ENCODE measurements around the gene TPCN2. TPM values are rescaled to one million over a fixed set of nuclear protein-coding genes. Genes with fewer than 3 reads are reported as not detected.
A peak's percentile ranks its signal among the peaks of the same experiment; 100 is the strongest.
"Not testable (repeated sequence)": the region's sequence is repeated elsewhere in the genome, so short reads cannot be mapped to it uniquely, and the experiment has no call there.

TPCN2 gene
- 10.5 TPM for polyA plus RNA-seq (ENCODE audit: insufficient read length)

DNA sequence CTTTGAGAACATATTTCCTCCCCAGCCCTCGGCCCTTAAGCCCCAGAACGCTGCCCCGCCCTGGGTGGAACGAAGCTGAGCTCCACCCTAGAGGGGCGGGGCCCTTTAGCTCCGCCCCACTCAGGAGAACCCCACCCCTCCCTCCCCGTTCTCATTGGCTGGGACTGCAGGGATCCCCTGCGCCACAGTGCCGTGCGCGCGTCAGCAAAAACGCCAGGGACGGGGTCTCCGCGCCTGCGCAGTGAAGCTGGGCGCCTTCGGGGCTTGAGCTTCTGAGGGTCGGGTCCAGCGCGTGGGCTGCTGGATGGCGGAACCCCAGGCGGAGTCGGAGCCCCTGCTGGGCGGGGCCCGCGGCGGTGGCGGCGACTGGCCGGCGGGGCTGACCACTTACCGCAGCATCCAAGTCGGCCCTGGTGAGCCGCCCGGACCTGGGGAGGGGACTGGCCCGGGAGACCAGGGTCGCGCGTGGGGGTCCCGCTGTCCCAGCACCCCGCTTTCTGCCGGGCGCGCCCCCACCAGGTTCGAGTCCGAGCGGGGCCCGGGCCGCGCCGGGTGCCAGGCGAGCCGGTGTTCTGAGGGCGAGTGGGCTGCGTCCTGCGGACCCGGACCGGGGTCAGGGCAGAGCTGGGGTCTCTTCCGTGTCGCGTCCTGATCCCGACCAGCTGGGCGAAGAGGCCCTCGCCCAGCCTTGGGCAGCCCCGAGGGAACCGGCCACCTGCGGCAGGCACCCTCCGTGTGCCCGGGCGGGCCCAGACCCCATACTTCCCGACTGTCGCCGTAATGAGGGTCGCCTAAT, at the start of gene TPCN2:
Gene TPCN2 (plus strand): TSS at position 239 of the 796 bp plus-strand sequence. CDS start 66 bp downstream, at position 305.
- peak; percentile 97 for DNase-seq

DNA sequence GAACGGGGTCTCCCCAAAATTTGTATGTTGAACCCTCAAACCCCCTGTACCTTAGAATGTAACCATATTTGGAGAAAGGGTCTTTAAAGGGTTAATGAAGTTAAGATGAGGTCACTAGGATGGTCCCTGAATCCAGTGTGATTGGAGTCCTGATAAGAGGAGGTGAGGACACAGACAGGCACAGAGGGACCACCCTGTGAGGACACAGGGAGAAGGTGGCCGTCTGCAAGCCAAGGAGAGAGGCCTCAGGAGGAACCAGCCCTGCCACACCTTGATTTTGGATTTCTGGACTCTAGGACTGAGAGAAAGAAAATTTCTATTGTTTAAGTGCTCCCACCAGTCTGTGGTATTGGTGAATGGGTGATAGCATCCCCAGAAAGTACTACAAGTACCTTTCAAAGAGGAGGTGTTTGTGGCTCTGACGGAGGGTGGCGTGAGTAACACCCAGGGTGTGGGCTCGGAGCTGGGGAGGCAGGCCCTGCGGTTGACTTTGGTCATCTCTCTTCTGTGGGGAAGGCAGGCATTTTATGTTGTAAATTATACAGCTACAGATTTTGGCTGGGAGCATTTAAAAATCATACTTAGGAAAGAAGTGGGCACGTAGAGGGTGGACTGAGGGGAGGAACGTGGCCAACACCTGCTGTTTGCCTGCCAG, 49.5 kb upstream of the TPCN2 start:
- DNase-seq = no peak

DNA sequence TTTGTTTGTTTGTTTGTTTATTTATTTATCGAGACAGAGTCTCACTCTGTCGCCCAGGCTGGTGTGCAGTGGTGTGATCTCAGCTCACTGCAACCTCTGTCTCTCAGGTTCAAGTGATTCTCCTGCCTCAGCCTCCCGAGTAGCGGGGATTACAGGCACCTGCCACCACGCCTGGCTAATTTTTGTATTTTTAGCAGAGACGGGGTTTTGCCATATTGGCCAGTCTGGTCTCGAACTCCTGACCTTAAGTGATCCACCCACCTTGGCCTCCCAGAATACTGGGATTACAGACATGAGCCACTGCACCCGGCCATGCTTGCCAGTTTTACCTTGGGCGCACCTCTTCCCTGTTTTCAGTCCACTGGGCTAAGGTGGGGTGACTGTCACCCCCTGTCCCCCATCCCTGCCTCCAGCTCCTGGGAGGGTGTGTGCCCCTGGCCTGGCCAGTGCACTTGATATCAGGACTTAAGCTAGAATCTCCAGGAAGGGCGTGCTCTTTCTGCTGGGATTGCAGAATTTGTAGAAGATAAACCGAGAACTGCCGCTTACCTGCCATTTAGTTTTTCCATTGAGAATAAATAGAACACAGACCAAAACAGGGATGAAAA, 48.9 kb upstream of the TPCN2 start:
- not testable (repeated sequence) for DNase-seq

DNA sequence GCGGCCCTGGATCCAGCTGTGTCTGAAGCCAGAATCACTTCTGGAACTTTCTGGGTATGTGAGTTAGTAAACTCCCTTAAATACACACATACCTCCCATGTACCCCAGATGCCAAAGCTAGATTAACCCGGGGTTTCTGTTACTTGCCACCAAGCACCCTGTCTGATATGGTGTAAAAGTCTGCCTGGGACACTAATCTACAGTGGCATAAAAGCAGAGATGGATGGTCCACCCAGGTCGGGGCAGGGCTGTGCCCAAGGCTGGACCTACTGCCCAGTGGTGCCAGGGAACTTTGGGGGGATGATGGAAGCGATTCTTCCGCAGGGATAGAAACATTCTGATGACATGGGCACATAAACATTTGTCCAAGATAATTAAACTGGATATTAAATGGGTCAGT, 48.3 kb upstream of the TPCN2 start:
- DNase-seq = no peak

DNA sequence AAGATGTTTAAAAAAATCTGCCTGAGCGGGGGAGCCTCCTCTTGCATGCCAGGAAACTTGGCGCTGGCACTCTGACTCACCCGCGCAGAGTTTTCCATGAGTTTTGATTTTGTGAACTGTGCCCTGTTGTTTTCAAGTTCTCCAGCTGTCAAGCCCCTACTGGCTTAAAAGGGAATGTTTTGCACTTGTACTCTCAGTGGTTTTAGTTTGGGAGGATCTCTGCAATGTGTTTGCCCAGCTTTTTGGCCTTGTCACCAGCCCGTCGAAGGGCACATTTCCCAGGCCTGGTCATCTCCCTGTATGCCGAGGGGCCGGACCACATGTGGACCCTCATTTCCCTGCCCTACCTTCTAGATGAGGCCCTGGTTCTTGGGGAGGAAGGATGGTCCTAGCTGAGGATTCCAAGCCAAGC, 47.9 kb upstream of the TPCN2 start:
- peak; percentile 80 for DNase-seq

DNA sequence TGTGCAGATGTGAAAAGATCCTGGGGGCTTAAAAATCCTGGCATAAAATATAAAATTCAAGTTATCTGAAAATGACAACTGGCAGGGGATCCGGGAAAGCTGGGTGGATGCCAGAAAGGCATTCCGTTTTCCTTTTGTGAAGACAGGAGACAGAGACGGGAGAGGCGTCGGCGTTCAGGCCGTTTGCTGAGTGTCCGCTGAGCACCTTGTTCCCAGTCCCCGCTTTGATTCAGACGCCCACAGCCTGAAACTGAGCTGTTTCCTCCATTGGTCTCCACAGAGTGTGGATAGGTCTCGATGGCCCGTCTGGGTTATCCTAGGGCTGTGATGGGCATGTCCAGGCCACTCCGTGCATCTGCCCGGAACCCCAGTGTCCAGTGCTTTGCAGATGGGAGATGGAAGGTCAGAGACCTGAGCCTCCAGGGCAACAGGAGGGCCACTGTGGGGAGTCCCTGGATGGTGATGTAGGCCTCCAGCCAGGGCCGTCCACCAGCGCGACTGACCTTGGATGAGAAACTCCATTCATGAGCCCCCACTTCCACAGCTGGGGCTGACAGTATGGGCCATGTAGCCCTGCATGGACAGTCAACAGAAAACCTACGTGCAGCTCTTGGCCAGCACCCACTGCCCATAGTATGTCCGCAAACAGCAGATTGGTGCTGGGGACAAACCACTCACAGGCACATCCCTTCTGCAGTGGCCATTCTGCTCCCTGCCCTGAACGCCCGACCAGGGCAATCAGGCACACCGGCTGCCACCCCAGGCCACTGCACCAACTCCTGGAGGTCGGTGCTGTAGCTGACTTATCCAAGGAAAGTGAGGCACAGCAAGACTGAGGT, 47.3 kb upstream of the TPCN2 start:
- no peak for DNase-seq

DNA sequence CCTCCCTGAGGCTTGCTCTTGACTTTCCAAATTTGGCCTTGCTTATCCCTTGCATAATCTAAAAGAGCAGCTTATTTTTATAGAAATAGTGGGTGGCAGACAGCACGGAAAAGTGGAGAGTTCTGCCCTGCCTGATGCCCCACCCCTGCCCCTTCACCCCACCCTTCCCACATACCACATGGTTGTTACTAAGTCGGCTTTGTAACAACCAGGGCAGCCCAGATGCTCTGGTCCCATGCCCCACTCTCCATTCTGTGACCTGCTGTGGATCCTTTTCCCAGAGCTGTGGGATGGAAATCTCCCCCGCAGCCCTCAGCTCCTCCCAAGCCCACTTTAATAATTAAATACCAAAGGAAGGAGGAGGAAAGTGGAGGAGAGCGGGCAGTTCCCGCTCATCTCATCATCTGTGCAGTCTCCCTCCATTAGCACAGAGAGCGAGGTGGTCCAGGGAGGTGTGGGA, 46.6 kb upstream of the TPCN2 start:
- DNase-seq = no peak

DNA sequence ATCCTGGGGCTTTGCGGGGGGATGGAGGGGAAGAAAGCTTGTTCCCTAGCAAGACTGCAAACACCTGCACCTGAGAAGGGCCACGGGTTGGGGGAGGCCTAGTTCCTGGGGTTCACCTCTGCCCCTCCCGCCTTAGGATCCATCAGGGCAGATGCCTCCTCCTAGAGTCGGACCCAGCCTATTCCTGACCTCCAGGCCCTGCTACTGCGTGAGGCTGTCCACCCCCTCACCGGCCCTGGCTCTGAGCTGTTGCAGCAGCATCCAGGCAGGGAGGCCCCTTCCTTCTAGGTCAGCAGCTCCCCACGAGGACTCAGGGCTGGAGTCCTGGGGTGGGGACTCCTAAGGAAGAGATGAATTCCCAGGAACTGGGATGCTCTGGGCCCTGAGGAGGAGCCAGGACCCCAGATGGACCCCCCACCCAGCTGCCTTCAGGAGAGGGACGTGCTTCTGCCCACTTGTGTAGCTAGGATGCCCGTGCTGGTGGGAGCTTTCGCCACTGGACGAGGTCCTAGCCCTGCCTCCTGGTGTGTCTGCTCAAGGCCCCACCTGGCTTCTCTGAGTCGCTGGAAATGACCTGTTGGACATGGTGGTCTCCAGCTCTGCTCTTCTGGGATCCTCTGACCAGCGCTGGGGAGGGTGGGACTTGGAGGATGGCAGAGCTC, 46.0 kb upstream of the TPCN2 start:
- no peak for DNase-seq

DNA sequence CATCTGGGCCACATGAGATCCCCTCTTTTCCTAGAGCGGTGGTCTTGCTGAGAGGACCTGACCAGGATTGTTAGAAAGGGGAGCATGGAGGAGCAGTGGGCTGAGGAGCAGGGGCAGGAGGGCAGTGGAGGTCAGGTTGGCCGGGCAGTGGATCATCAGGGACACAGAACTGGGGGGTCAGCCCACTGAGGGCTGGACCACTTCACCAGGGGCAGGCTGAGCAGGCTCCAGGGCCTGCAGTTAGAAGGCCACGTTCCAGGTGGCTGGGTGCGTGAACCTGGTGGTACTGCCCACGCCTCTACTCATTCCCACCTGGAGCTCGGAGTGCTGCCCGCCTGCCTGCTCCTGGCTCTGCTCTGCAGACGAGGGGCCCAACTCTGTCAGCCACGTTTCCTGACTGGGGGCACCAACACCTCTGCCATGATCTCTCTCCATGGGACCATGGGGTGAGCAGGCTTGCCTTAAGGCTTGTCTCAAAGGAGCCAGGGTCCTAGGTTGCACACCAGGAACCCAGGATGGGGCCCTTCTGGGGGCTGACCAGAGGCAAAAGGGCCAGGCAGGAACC, 45.3 kb upstream of the TPCN2 start:
- DNase-seq = no peak

DNA sequence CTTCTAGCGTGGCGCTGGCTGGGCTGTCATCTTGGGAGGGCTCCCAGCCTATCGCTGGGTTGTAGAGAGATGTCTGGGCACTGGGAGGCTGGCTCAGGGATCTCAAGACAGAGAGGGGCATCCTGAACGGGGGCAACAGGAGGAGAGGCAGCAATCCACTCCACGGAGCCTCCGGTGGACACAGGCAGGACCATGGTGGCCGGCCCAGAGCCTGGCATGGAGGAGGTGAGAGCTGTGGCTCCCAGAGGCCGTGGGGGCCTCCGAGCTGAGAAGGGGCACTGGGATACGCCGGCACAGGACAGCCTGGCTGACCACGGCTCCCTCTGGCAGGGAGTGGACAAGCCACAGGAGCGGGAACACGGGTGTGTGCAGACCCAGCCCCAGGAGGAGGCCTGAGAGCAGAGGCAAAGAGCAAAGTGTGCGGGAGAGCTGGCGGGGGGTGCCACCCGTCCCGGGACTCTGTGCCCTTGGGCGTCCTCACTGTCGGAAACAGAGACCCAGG, 44.8 kb upstream of the TPCN2 start:
- DNase-seq = no peak

DNA sequence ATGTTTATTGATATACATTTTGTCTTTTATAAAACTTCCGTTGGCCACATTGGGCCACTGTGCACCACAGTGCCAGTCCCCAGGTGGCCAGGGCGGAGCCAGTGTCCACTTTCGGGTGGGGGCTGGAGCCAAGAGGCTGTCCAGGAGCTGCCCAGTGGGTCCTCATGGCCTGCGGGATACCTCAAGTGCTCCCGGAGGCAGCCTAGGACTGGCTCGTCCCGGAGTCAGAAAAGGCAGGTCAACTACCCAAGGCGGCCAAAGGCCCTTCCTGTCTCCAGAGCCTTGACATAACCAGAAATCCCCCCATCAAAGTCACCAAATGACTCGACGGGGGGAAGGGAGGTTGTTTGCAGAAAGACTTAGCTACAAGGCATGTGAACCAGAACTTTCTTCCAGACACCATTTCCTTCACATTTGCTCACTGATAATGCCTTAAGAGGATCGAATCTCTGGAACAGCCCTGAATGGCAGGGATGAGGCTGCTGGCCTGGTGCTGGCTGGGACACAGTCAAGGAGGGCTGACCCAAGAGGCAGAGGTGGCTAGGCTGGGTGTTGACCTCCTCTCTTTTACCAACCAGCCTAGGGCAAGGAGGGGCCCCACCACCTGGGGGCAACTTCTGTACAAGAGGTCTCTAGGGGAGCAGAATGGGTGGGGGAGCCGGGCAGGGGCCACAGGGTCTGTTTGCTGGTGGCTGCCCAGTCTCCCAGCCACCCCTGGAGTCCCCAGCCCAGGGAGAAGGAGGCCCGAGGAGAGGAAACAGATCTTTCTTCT, 44.1 kb upstream of the TPCN2 start:
- no peak for DNase-seq

DNA sequence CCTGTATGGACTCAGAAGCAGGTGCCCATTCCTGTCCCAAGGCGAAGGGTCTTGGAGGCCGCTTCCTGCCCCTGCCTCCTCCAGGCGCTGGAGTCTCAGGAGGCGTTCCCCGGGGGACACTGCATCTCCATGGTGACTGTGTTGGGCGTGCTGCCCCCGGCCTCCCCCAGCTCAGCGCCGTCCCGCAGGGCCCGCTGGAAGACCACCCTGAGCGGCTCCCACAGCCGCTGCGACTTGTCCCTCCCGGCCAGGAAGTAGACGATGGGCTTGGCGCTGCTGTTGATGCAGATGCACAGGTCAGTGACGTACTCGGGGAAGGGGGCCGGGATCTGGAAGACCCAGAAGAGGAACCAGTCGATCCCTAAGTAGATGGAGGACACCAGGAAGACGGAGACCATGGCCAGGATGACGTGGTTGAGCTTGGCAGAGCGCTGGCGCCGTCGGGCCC, 43.5 kb upstream of the TPCN2 start:
- no peak for DNase-seq

DNA sequence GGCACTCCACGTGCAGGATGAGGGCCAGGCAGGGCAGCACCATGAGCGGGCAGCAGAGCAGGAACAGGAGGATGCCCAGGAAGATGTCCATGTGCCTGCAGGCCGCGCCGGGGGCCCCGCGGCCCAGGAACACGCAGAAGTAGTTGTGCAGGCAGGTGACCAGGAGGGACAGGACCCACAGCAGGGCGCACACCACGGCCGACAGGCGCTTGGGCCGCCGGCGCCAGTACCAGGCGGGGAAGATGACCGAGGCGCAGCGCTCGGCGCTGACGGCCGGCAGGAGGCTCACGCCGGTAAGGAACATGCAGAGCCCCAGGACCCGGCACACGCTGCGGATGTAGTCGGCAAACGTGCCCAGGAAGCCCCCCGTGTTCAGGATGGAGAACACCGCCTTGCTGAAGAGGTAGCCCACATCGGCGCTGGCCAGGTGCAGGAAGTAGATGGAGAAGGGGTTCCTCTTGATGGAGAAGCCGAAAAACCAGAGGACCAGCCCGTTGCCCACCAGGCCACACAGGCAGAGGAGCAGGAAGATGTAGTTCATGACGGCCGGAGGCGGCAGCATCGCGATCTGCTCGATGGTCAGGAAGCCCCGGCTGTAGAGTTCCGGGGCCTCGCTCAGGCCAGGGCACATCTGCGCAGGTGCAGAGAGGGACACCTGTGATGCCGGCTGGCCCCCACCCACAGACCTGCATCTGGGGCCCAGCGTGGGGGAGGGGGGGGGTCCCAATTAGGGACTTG, 42.9 kb upstream of the TPCN2 start:
- no peak for DNase-seq

DNA sequence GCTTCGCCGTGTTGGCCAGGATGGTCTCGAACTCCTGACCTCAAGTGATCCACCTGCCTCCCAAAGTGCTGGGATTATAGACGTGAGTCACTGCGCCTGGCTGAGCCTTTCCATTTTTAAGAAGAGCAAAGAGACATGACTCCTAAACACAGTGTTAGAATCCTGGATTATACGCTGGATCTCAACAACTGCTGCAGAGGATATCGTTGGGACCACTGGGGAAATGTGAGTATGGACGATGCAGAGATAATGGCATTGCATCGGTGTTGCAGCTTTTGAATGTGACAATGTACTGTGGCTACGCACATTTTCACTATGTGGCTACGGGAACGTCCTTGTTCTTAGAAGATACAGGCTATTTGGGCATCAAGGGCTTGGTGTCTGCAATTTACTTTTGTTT, 41.9 kb upstream of the TPCN2 start:
- DNase-seq = no peak

DNA sequence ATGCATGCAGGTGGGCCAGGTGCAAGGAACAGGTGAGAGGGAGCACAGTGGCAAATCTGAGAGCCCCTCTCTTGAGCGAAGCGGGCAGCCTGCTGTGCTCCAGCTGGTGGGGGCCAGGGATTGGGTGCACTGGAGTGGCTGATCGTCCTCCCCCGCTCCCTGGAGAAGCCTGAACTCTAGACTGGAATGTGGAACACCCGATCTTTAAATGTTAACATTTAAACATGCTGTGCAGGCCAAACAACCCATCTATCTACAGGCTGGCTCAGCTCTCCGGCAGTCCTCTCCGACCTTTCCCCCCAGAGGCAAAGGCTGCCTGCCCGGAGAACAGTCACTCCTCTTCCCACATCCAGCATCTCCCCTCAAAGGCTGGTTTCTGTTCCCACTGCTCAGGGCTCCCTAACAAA, 40.8 kb upstream of the TPCN2 start:
- no peak for DNase-seq

DNA sequence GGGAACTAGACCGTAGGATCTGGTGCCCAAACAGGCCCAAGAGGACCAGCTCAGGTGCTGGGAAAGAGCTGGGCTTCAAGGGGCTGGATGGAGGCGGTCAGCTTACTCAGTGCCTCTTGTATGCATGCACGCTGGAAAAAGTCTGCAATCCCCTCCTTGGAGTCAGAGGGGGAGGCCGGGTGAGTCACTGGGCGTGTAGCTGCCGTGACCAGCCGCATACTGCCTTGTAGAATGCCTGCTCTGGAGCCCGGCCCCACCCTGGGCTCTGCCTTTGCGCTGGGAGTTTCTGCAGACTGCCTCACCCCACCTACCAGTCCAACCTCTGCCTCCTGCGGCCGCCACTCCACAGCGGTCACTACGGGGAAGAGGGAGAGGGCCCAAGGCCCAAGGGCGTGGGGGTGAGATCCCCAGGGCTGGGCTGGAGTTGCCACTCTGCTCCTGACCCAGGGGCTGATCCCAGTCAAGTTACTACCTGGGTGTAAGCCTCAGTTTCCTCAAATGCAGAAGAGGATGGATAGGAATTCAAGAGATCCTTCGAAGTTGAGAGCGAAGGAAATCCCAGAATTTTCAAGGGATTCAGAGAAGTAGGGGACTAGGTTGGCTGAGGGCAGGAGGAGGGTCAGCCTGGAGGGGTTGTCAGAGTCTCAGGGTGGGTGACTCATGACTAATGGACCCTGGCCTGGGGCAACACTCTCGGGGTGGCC, 39.8 kb upstream of the TPCN2 start:
- peak; percentile 72 for DNase-seq

DNA sequence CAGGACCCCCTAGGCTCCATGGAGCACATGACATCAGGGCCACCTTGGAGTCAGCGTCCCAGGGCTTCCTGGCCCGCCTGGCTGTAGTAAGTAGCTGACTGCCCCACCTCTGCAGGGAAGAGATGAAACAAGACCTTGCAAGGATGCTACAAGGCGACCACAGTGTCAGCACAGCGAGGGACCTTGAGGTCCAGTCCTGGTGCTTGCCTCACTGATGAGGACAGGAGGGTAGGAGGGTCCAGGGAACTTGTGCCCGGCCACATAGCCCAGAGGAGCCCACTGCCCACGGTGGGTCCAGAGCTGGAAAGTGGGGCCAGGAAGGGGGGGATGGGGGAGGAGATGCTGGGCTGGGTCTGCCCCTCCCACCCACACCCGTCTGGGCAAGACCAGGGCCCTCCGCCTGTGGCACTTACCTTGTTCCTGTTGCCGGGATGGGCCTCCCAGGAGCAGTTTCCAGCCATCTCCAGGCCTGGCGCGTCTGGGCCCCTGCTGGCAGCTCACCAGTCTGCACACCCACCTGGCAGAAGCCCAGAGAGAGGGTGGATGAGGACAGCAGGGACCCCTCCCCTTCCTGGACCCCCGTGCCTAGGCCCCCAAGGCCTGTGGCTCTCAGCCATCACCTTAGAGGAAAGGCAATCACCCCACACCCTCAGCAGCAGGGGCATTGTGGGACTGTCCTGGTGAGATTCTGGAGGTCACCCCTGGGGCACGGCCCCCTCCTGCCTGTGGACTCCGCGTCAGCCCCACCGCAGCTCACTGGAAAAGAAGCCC, 39.1 kb upstream of the TPCN2 start:
- no peak for DNase-seq

DNA sequence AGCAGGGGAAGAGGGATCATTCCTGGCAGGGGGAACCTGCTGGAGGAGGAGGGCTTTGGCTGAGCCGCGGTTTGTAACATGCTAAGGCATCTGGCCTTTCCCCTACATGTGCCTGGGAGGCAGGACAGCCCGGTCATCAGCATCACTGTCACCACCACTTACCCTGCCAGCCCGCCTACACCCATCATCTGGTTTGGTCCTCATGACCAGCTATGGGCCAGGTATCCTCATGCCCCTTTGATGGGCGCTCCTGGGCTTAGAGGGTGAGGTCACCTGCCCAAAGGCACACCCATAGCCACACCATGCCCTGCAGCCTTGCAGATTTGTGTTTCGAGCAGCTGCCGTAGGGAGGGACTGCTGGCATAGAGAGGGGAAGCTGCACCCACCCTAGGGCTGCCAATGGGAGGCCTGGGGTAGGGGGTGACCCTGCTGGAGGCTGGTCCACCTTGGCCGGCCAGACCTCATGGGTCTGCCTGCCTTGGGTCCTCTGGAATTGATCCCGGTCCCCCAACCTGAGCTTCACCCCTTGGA, 38.3 kb upstream of the TPCN2 start:
- no peak for DNase-seq

All from hindlimb muscle (tissue), 1 donor.